Right ventricle myocardium inferior (tissue), 1 donor: ENCODE measurements around the gene CXCL5. TPM values are rescaled to one million over a fixed set of nuclear protein-coding genes. Genes with fewer than 3 reads are reported as not detected.
"Not testable (repeated sequence)": the region's sequence is repeated elsewhere in the genome, so short reads cannot be mapped to it uniquely, and the experiment has no call there.

ENCODE experiments used
- ATAC-seq: fragments of 200-7000 bp; cut with Tn5 transposase; one replicate; pipeline ENCODE4 v1.9.1; 2020; ENCODE audit warnings: mild to moderate bottlenecking, moderate library complexity
- DNase-seq: peaks from one replicate; pipeline ENCODE4 v3.0.0; 2021; ENCODE audit errors: missing footprints
- intact Hi-C: fragments of 100-400 bp; cut with DNase I; formaldehyde crosslinking; loops from one replicate; pipeline ENCODE4 v1.11.0; 2022
- total RNA-seq: library from RNA; stranded (reverse); fragmentation: NEBNext Ultra II Directional; extraction: Animal tissue kit (Norgen Biotek cat#: 25700); gene quantifications from one replicate; pipeline ENCODE4 v1.2.1, GENCODE V29; 2021
- donor health status: DM: no; HTN: yes; CAD: no; lungs with severe emphysema.

The CXCL5 gene
- total RNA-seq, 1 donor from 2014 or later: 0.08 TPM

- DNase-seq, ATAC-seq, intact Hi-C loops: not testable (repeated sequence)
Measured at GRCh38 chr4:73981175-73981574, 17.3 kb downstream of the CXCL5 start.

DNA sequence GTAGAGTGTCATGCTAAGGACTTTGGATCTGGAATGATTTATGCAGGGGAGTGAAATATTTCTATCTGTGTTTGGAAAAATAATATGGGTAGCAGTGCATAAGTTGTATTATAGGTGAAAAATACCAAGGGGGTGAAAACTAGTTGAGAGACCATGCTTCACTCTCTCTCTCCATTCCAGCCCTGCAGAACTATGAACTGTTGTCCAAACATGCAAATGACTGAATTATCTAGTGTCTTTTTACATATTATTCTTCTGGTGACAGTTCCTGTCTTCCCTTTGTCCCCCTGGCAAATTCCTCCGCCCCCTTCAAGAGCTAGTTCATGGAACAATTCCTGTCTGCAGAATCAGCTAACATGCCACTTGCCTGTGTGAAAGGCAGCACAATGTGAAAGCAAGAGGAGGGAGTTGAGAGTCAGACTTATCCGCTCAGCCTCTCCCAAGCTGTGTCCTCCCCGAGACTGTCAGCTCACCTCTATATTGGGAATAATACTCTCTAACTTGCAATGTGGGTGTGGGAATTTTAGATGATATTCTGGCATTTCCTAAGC, 19.0 kb downstream of the CXCL5 start:
- ATAC-seq (no peak), DNase-seq (no peak)
- intact Hi-C loops: no loop called here

DNA sequence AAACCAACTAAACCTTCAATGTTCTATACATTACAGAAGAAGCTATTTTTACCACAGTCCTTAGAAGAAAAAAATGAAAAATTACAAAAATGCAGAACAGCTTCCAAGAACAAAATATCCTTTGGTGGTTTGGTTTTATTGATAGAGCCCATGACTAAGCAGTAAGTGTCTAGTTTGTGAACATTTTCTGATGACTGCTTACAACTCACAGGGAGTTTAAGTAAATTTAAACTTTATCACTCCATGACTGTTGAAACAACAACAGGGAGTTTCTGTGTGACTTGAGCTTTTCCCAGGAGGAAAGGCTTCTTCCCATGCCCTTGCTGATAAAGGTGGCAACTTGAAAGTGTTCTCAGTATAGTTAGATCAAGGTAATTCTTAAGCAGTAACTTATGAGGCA, 19.6 kb downstream of the CXCL5 start:
- DNase-seq (no peak), ATAC-seq (no peak)
- intact Hi-C loops: no loop called here

DNA sequence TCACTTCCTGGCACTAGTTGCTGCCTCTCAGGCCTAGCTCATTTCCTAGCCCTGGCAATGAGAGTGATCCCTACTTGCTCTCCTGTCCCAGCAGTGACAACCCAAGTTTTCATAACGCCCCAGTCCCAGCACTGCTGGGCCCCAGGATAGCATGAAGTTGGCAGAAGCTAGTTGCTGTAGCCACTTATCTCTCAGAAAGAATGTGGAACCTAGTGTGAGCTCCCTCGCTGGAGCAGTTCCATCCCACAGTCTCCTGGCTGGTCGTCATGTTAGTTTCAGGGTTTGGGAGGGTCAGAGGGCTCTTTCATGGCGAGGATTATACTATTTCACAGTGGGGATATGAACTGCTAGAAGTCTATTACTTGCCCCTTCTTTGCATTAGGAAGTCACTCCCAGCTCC, 21.8 kb downstream of the CXCL5 start:
- no peak for ATAC-seq
- no peak for DNase-seq
- intact Hi-C loops: no loop called here

DNA sequence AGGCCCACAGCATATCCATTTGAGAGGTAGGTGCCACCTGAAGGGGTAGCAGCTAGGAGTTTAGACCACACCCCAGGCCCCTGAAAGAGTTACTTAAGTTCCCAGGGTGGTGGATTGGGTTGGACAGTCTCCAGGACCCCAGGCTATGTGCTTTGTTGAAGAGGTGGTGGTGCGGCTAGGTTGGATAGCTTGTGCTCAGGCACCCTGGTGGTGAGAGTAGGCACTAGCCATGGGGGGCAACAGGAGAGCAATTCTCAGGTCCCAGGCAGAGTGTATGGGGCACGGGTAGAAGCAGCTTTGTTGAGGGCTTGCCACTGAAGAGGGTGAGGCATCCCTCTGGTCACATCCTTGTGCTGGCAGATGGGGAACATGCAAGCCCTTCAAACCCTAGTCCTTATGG, 22.3 kb downstream of the CXCL5 start:
- intact Hi-C loops: no loop called here
- DNase-seq (no peak), ATAC-seq (no peak)

- intact Hi-C loops: no loop called here
- DNase-seq (no peak), ATAC-seq (no peak)
Measured at GRCh38 chr4:73974352-73974751, 24.1 kb downstream of the CXCL5 start.

DNA sequence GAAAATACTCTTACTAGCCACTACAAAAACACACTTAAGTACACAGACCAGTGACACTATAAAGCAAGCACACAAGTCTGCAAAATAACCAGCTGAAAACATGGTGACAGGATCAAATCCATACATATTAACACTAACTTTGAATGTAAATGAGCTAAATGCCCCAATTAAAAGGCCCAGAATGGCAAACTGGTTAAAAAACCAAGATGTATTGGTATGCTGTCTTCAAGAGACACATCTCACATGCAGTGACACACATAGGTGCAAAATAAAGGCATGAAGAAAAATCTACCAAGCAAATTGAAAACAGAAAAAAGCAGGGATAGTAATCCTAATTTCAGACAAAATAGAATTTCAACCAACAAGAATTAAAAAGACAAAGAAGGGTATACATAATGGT, 27.5 kb downstream of the CXCL5 start:
- DNase-seq (no peak), ATAC-seq (no peak)
- intact Hi-C loops: no loop called here

GRCh38 chr4:73970011-73970410, 28.5 kb downstream of the CXCL5 start:
- DNase-seq (no peak), ATAC-seq (no peak)
- intact Hi-C loops: no loop called here

DNA sequence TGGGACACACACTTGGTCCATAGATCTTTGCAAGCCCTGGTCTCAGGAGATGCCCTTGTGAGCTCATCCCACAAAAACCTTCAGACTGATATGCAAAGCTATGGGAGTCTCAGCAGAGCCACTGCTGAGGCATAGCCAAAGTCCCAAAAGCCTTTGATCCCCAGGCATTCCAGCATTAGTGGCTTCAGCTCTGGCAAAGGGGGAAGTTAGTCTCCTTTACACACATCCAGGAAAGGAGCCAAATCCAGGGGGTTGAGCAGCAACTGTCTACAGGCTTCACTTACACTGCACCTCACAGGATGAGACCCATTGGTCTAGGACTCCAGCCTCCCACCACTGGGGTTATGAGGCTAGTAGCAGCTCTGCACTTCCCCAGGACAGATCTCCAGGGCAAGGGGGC, 30.6 kb downstream of the CXCL5 start:
- no peak for DNase-seq
- no peak for ATAC-seq
- intact Hi-C loops: no loop called here

- intact Hi-C loops: no loop called here
- ATAC-seq (no peak), DNase-seq (no peak)
Measured at GRCh38 chr4:73964862-73965611, 33.4 kb downstream of the CXCL5 start.

GRCh38 chr4:73962724-73963123, 35.8 kb downstream of the CXCL5 start:
- intact Hi-C loops: no loop called here
- ATAC-seq: no peak
- no peak for DNase-seq

GRCh38 chr4:73959041-73959440, 39.4 kb downstream of the CXCL5 start:
- intact Hi-C loops, DNase-seq, ATAC-seq: not testable (repeated sequence)

- DNase-seq (no peak), ATAC-seq (no peak)
- intact Hi-C loops: no loop called here
Measured at GRCh38 chr4:73952352-73952751, 46.1 kb downstream of the CXCL5 start.

- ATAC-seq, DNase-seq, intact Hi-C loops: not testable (repeated sequence)
Measured at GRCh38 chr4:73950376-73950920, 48.0 kb downstream of the CXCL5 start.

- intact Hi-C loops: no loop called here
- DNase-seq (no peak), ATAC-seq (no peak)
Measured at GRCh38 chr4:73948990-73949706, 49.3 kb downstream of the CXCL5 start.

GRCh38 chr4:73948291-73948690, 50.2 kb downstream of the CXCL5 start:
- DNase-seq (no peak), ATAC-seq (no peak)
- intact Hi-C loops: no loop called here

GRCh38 chr4:73947239-73947985, 51.1 kb downstream of the CXCL5 start:
- ATAC-seq (no peak), DNase-seq (no peak)
- intact Hi-C loops: no loop called here

GRCh38 chr4:73945674-73946449, 52.6 kb downstream of the CXCL5 start:
- intact Hi-C loops: no loop called here
- DNase-seq (no peak), ATAC-seq (no peak)
